Measurements from ENCODE around the gene BUD23. TPM values are rescaled to one million over a fixed set of nuclear protein-coding genes. Genes with fewer than 3 reads are reported as not detected.
A peak's percentile ranks its signal among the peaks of the same experiment; 100 is the strongest.

Gene BUD23
- total RNA-seq, 4 donors from 2014 or later = 41.5 to 65.0 (median 45.3) TPM

DNA sequence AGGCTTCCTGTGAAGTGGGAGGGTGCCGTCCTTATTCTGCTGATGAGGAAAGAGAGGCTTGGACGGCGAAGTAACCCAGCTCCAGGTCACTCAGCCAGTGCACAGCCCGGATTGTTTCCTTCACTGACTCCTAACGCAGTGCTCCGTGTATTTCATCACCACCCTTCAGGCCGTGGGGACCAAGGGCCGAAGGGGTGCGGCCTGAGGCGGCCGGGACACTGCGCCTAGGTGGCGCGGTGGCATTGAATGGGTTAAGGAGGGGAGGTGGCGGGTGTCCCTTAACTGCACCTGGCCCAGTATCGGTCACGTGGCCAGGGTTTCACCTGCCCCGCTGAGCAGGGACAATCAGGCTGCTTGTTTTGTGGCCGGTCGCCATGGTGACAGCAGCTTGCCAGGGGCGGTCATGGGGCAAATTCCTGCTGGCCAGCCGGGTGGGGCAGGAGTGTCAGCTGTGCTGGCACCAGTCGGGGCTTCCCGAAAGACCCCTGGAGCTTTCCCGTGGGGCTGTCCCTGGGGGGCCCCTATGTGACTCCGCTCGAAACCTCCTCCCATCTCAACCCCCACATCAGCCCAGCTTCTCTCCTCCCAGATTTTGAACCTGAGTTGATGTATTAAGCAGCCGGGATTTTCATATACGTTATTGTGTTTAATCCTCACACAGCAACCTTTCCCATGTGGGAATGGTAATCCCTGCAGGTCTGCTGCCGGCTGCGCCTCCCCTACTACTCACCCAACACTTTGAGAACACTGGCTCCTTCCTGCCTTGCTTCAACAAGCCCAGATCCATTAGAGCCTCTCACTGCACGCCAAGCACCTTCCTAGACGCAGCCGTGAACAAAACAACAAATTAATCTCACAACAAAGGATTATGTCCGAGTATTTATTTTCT is 59.6 kb downstream of the BUD23 start:
- no peak for TF ChIP-seq EP300 (IDR thresholded peaks at IDR 0.05)
- no peak for TF ChIP-seq POLR2A (IDR thresholded peaks at IDR 0.05)
- TF ChIP-seq, protein P1, sequence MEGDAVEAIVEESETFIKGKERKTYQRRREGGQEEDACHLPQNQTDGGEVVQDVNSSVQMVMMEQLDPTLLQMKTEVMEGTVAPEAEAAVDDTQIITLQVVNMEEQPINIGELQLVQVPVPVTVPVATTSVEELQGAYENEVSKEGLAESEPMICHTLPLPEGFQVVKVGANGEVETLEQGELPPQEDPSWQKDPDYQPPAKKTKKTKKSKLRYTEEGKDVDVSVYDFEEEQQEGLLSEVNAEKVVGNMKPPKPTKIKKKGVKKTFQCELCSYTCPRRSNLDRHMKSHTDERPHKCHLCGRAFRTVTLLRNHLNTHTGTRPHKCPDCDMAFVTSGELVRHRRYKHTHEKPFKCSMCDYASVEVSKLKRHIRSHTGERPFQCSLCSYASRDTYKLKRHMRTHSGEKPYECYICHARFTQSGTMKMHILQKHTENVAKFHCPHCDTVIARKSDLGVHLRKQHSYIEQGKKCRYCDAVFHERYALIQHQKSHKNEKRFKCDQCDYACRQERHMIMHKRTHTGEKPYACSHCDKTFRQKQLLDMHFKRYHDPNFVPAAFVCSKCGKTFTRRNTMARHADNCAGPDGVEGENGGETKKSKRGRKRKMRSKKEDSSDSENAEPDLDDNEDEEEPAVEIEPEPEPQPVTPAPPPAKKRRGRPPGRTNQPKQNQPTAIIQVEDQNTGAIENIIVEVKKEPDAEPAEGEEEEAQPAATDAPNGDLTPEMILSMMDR (IDR thresholded peaks at IDR 0.05) = no peak
- no peak for TF ChIP-seq POLR2AphosphoS5 (IDR thresholded peaks at IDR 0.05)
- no peak for ATAC-seq
- peaks cover 0 to 32% (median 6%) of the 10 kb centered on the region in 3 donors for H3K4me1 ChIP-seq
- no peaks in the 10 kb centered on the region for H3K27me3 ChIP-seq
- H3K9me3 ChIP-seq = no peaks in the 10 kb centered on the region
- H3K4me3 ChIP-seq = no peak overlapping the region
- H3K36me3 ChIP-seq = no peaks in the 10 kb centered on the region
- H3K27ac ChIP-seq = peak overlapping the region in 1 of 4 donors; percentile 42
- WGBS, 2 donors (ENCODE audit: low coverage in 1 of 2) = 52 to 56% methylated on average over 8 to 13 of the region's 35 CpGs

DNA sequence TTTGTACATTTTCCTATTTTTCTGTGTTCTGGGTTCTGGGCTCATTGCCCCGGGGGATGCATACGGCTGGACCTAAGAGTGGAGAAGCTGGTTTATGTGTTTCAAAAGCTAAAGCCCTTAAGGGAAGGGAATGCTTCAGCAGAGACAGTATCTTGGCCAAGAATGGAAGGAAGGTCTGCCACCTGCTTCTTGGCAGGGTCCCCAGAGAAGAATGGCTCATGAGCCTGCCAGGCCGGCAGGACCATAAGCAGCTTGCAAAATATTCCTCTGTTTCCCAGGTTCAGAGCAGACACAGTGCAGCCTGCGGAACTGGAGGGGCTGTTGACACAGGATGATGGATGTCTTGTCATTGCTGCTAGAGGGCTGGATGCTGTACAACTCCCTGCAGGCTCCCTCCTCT is 63.0 kb downstream of the BUD23 start:
- Histone ChIP-seq H3K4me3 (no peak overlapping the region), H3K9me3 (no peaks in the 10 kb centered on the region), H3K27me3 (no peaks in the 10 kb centered on the region), H3K27ac (peak overlapping the region in 3 of 4 donors; percentile 5 to 57 (median 53)), H3K4me1 (peaks cover 0 to 19% (median 4%) of the 10 kb centered on the region in 3 donors), H3K36me3 (no peaks in the 10 kb centered on the region)
- ATAC-seq = peak; percentile 64
- TF ChIP-seq, protein P1 (IDR thresholded peaks at IDR 0.05) = no peak
- TF ChIP-seq POLR2AphosphoS5 (IDR thresholded peaks at IDR 0.05) (no peak), POLR2A (IDR thresholded peaks at IDR 0.05) (no peak), EP300 (IDR thresholded peaks at IDR 0.05) (no peak)
- 37% methylated on average over 2 of the region's 4 CpGs; no CpG with 5 or more reads in 1 of the 2 donors for WGBS, 2 donors (ENCODE audit: low coverage in 1 of 2)

Small RNA genes lying within 50 kb of the gene (small RNA-seq; reads per million reads assigned to genes)
- gene MIR4284 (0 reads per million in 4 donors), gene RN7SL265P (0 reads per million in 4 donors)

Other genes with a start within 250 kb of the BUD23 start
- 1 to 10 TPM in 1 of 4 donors, under 1 TPM in 3; 0.31 to 2.7 (median 0.81) TPM for gene FZD9, start 249.8 kb upstream of the BUD23 start, total RNA-seq
- gene BAZ1B, start 161.3 kb upstream of the BUD23 start, total RNA-seq = 10 to 100 TPM; 56.0 to 77.8 (median 69.6) TPM
- gene BCL7B, start 125.9 kb upstream of the BUD23 start, total RNA-seq = 100 to 1,000 TPM; 104 to 144 (median 108) TPM
- 10 to 100 TPM; 19.1 to 32.5 (median 28.9) TPM for gene TBL2, start 105.0 kb upstream of the BUD23 start, total RNA-seq
- gene MLXIPL, start 59.1 kb upstream of the BUD23 start, total RNA-seq = 10 to 100 TPM in 3 of 4 donors, 1 to 10 TPM in 1; 7.7 to 56.2 (median 17.5) TPM
- 1 to 10 TPM; 2.6 to 7.0 (median 3.2) TPM for gene VPS37D, start 15.8 kb upstream of the BUD23 start, total RNA-seq
- 1 to 10 TPM; 2.3 to 9.3 (median 5.3) TPM for gene DNAJC30, start 144 bp upstream of the BUD23 start, total RNA-seq
- gene STX1A, start 36.1 kb downstream of the BUD23 start, total RNA-seq = 10 to 100 TPM in 3 of 4 donors, 1 to 10 TPM in 1; 9.6 to 24.0 (median 15.2) TPM
- gene ABHD11, start 55.2 kb downstream of the BUD23 start, total RNA-seq = 1 to 10 TPM; 5.6 to 8.5 (median 6.6) TPM
- 1 to 10 TPM in 1 of 4 donors, not detected in 3; 5.9 TPM for gene CLDN3, start 86.7 kb downstream of the BUD23 start, total RNA-seq
- 10 to 100 TPM in 1 of 4 donors, under 1 TPM in 3; 0.54 to 16.8 (median 0.79) TPM for gene CLDN4, start 147.4 kb downstream of the BUD23 start, total RNA-seq
- gene METTL27, start 158.9 kb downstream of the BUD23 start, total RNA-seq = 1 to 10 TPM in 3 of 4 donors, under 1 TPM in 1; 0.93 to 7.8 (median 3.5) TPM
- not detected for gene TMEM270, start 177.6 kb downstream of the BUD23 start, total RNA-seq

Measured in gastroesophageal sphincter (tissue), 4 donors.